Spleen (tissue), 11 donors: Measurements from ENCODE around the gene C21orf91. TPM values are rescaled to one million over a fixed set of nuclear protein-coding genes. Genes with fewer than 3 reads are reported as not detected.

Source experiments
- DNase-seq: peaks from one replicate; pipeline ENCODE4 v3.0.0-alpha.2; 2020
- H3K27ac ChIP-seq, 8 donors: fragments of 200-600 bp; sonication (generic) in 7 of 8; 1 replicate in 4 of 8; 2 replicates in 4 of 8; pipeline versions ENCODE4 v1.5.0 to v1.8.0; 2016 to 2021; ENCODE audit warnings: inconsistent platforms in 4 of 8, mild to moderate bottlenecking in 4 of 8, moderate library complexity in 1 of 8
- H3K27me3 ChIP-seq, 7 donors: fragments of 200-600 bp; sonication (generic) in 6 of 7; replicated peaks in 1 of 7; 1 replicate in 4 of 7; 2 replicates in 3 of 7; pipeline versions ENCODE4 v1.5.0 to v1.8.0; 2016 to 2021; ENCODE audit warnings: inconsistent platforms in 3 of 7, mild to moderate bottlenecking in 1 of 7
- H3K36me3 ChIP-seq, 6 donors: fragments of 200-600 bp; sonication (generic) in 5 of 6; 1 replicate in 4 of 6; 2 replicates in 2 of 6; pipeline versions ENCODE4 v1.5.0 to v1.8.0; 2016 to 2021; ENCODE audit warnings: inconsistent platforms in 2 of 6
- H3K4me1 ChIP-seq, 6 donors: fragments of 200-600 bp; sonication (generic) in 5 of 6; 1 replicate in 3 of 6; 2 replicates in 3 of 6; pipeline versions ENCODE4 v1.5.0 to v1.8.0; 2016 to 2021; ENCODE audit warnings: inconsistent platforms in 3 of 6
- H3K4me3 ChIP-seq, 8 donors: fragments of 200-600 bp; sonication (generic) in 7 of 8; 1 replicate in 4 of 8; 2 replicates in 4 of 8; pipeline versions ENCODE4 v1.5.0 to v1.8.0; 2016 to 2021; ENCODE audit warnings: inconsistent platforms in 4 of 8, mild to moderate bottlenecking in 4 of 8, moderate library complexity in 2 of 8
- H3K9me3 ChIP-seq, 8 donors: fragments of 200-600 bp; sonication (generic) in 7 of 8; 1 replicate in 4 of 8; 2 replicates in 4 of 8; pipeline versions ENCODE4 v1.5.0 to v1.8.0; 2016 to 2021; ENCODE audit warnings: inconsistent platforms in 4 of 8
- POLR2A ChIP-seq, 3 donors: fragments of 450-650 bp; IDR thresholded peaks; one replicate each; pipeline ENCODE4 v1.5.1; 2017; ENCODE audit warnings: antibody characterized with exemption in 3 of 3, mild to moderate bottlenecking in 1 of 3
- POLR2AphosphoS5 ChIP-seq, 3 donors: sonication (generic); formaldehyde crosslinking; IDR thresholded peaks; one replicate each; pipeline ENCODE4 v1.5.1; 2017; ENCODE audit warnings: antibody characterized with exemption in 3 of 3
- WGBS, 5 donors: extraction: QIAGEN DNeasy Blood & Tissue Kit in 3 of 5; methylation state at CpG; one replicate each; pipeline versions ENCODE4 v1.1.5 to v1.1.7; 2013 to 2018; 5-methylcytosine and 5-hydroxymethylcytosine counted together
- intact Hi-C: fragments of 100-400 bp; cut with DNase I; formaldehyde crosslinking; loops from one replicate; pipeline ENCODE4 v1.15.0; 2023; ENCODE audit warnings: low total_unique reads
- polyA plus RNA-seq, 3 donors: library from polyadenylated mRNA; stranded (reverse); fragments of 200-250 nt; gene quantifications; one replicate each; pipeline ENCODE4 v1.2.1, GENCODE V29; 2013
- total RNA-seq, 7 donors: library from RNA; depleted of rRNA in 3 of 7; stranded (reverse); fragments of >200 nt in 3 of 7; fragmentation: NEBNext Ultra II Directional in 4 of 7; extraction: Animal tissue kit (Norgen Biotek cat#: 25700) in 4 of 7; gene quantifications; one replicate each; pipeline versions ENCODE4 v1.1.0 to v1.2.1, GENCODE V29; 2016 to 2021
- TF ChIP-seq, protein P1 (sequence below), 11 experiments: fragments of 200-600 bp in 7 of 11; fragments of 450-650 bp in 4 of 11; sonication (generic) in 4 of 11; IDR thresholded peaks in 8 of 11; conservative IDR thresholded peaks in 3 of 11; 1 replicate in 7 of 11; 2 replicates in 4 of 11; pipeline versions ENCODE4 v1.4.0 to v1.8.0; 2016 to 2021; ENCODE audit warnings: antibody characterized with exemption in 11 of 11, inconsistent platforms in 4 of 11, mild to moderate bottlenecking in 1 of 11
- donor health status: healthy with polysubstance abuse.
- donor health status: DM: no; HTN: no; CAD: no; lungs with moderate emphysema.
- donor health status: DM: no; HTN: no; CAD: no.
- donor health status: Bipolar disorder and iron deficiency.
- donor health status: healthy.
- donor health status: DM: no; HTN: no; CAD: no.
- donor health status: DM: yes; HTN: yes; CAD: no.

Gene C21orf91
- total and polyA plus RNA-seq, 10 donors: 4.2 to 28.6 (median 17.9) TPM

GRCh38 chr21:17798796-17799195 lies 20.4 kb downstream of the C21orf91 start:
- Histone ChIP-seq H3K9me3 (peaks cover 0 to 5% (median 3%) of the 10 kb centered on the region in 8 donors), H3K36me3 (peaks cover 0 to 40% (median 3%) of the 10 kb centered on the region in 6 donors), H3K27me3 (no peaks in the 10 kb centered on the region), H3K27ac (peak overlapping the region in 2 of 8 donors; percentile 3 to 17), H3K4me3 (no peak overlapping the region), H3K4me1 (peaks cover 16 to 71% (median 50%) of the 10 kb centered on the region in 6 donors)
- WGBS, 5 donors: 84 to 93% (median 87%) methylated on average over 2 of the region's 2 CpGs
- no peak for DNase-seq
- no peak for TF ChIP-seq POLR2A (IDR thresholded peaks at IDR 0.05)
- TF ChIP-seq, protein P1, sequence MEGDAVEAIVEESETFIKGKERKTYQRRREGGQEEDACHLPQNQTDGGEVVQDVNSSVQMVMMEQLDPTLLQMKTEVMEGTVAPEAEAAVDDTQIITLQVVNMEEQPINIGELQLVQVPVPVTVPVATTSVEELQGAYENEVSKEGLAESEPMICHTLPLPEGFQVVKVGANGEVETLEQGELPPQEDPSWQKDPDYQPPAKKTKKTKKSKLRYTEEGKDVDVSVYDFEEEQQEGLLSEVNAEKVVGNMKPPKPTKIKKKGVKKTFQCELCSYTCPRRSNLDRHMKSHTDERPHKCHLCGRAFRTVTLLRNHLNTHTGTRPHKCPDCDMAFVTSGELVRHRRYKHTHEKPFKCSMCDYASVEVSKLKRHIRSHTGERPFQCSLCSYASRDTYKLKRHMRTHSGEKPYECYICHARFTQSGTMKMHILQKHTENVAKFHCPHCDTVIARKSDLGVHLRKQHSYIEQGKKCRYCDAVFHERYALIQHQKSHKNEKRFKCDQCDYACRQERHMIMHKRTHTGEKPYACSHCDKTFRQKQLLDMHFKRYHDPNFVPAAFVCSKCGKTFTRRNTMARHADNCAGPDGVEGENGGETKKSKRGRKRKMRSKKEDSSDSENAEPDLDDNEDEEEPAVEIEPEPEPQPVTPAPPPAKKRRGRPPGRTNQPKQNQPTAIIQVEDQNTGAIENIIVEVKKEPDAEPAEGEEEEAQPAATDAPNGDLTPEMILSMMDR (IDR thresholded peaks at IDR 0.05 in 8 of 11, conservative IDR thresholded peaks at IDR 0.05 in 3 of 11): no peak
- no peak for TF ChIP-seq POLR2AphosphoS5 (IDR thresholded peaks at IDR 0.05)
- intact Hi-C loops: no loop called here

- Histone ChIP-seq H3K36me3 (peaks cover 0 to 33% (median 3%) of the 10 kb centered on the region in 6 donors), H3K4me1 (peaks cover 20 to 74% (median 58%) of the 10 kb centered on the region in 6 donors), H3K27ac (peak overlapping the region in 1 of 8 donors; percentile 3), H3K4me3 (no peak overlapping the region), H3K9me3 (peaks cover 0 to 5% (median 3%) of the 10 kb centered on the region in 8 donors), H3K27me3 (no peaks in the 10 kb centered on the region)
- intact Hi-C loops: no loop called here
- no peak for DNase-seq
- TF ChIP-seq POLR2AphosphoS5 (IDR thresholded peaks at IDR 0.05) (no peak), POLR2A (IDR thresholded peaks at IDR 0.05) (no peak)
- TF ChIP-seq, protein P1 (IDR thresholded peaks at IDR 0.05 in 8 of 11, conservative IDR thresholded peaks at IDR 0.05 in 3 of 11): no peak
- WGBS, 5 donors: 83 to 91% (median 88%) methylated on average over 2 of the region's 2 CpGs
Observed at GRCh38 chr21:17797967-17798366, 21.2 kb downstream of the C21orf91 start.

DNA sequence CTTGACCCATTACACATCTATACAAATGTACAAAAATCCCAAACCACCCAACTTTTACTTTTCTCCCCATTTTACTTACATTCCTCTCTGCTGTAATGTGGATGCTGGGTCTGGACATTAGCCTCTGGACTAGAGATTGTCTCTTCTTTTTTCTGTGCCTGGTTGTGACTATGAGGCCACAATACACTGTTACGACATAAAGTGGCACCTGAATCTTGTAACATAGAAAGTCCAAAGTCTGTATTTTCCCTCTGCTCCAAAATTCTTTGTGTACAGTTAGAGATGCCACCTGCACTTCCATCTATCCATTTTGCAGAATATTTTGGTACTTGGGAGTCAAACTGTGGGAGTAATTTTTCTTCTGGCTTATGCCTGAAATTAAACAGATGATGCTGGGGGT lies 22.7 kb downstream of the C21orf91 start:
- H3K9me3 ChIP-seq: peaks cover 0 to 5% (median 3%) of the 10 kb centered on the region in 8 donors
- H3K4me1 ChIP-seq: peaks cover 20 to 88% (median 63%) of the 10 kb centered on the region in 6 donors
- H3K27ac ChIP-seq: peak overlapping the region in 7 of 8 donors; percentile 36 to 88 (median 84)
- peaks cover 0 to 36% (median 5%) of the 10 kb centered on the region in 6 donors for H3K36me3 ChIP-seq
- no peak overlapping the region for H3K4me3 ChIP-seq
- intact Hi-C loops: no loop called here
- TF ChIP-seq, protein P1 (IDR thresholded peaks at IDR 0.05 in 8 of 11, conservative IDR thresholded peaks at IDR 0.05 in 3 of 11): no peak
- no peak for TF ChIP-seq POLR2A (IDR thresholded peaks at IDR 0.05)
- TF ChIP-seq POLR2AphosphoS5 (IDR thresholded peaks at IDR 0.05): no peak
- H3K27me3 ChIP-seq: no peaks in the 10 kb centered on the region
- DNase-seq: no peak
- WGBS, 5 donors: 81 to 97% (median 94%) methylated on average over 1 of the region's 1 CpG

DNA sequence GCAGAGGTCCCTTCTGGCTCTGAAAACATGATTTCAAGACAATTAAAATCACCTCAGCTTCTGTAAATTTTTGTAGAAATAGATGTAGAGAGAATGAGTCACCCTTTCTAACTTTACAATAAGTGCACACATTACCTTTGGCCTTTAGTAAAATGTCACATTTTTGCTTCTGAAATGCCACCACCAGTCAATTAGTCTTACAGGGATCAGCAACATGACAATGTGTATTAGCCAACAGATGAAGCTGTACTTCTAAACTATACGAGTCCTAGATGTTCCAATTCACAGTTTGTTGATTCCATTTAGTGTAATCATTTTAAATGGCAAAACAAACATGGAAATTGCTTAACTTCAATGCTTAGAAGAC lies 23.1 kb downstream of the C21orf91 start:
- Histone ChIP-seq H3K4me3 (no peak overlapping the region), H3K36me3 (peaks cover 0 to 34% (median 5%) of the 10 kb centered on the region in 6 donors), H3K27ac (peak overlapping the region in 7 of 8 donors; percentile 36 to 88 (median 84)), H3K4me1 (peaks cover 20 to 90% (median 63%) of the 10 kb centered on the region in 6 donors), H3K9me3 (peaks cover 0 to 2% (median under 1%) of the 10 kb centered on the region in 8 donors), H3K27me3 (no peaks in the 10 kb centered on the region)
- WGBS, 5 donors: 58 to 88% (median 75%) methylated on average over 1 of the region's 1 CpG
- intact Hi-C loops: no loop called here
- DNase-seq: no peak
- no peak for TF ChIP-seq POLR2AphosphoS5 (IDR thresholded peaks at IDR 0.05)
- TF ChIP-seq, protein P1 (IDR thresholded peaks at IDR 0.05 in 8 of 11, conservative IDR thresholded peaks at IDR 0.05 in 3 of 11): no peak
- TF ChIP-seq POLR2A (IDR thresholded peaks at IDR 0.05): no peak
